KOPT-K1 (cell line): ENCODE data around the gene PDIA3.
"Not testable (repeated sequence)": the region's sequence is repeated elsewhere in the genome, so short reads cannot be mapped to it uniquely, and the experiment has no call there.

ENCODE experiments used
- H3K27ac ChIP-seq: fragments of 200-600 bp; sonication (generic); 2 replicates; pipeline ENCODE4 v1.5.1; 2016; ENCODE audit warnings: antibody characterized with exemption, mild to moderate bottlenecking, low read depth, low read length; ENCODE audit not compliant: poor library complexity, severe bottlenecking
- H3K36me3 ChIP-seq: fragments of 200-600 bp; sonication (generic); 2 replicates; pipeline ENCODE4 v1.5.1; 2017; ENCODE audit warnings: antibody characterized with exemption, mild to moderate bottlenecking, low read length, moderate library complexity; ENCODE audit not compliant: insufficient read depth
- H3K9me3 ChIP-seq: fragments of 200-600 bp; sonication (generic); 2 replicates; pipeline ENCODE4 v1.5.1; 2017; ENCODE audit warnings: antibody characterized with exemption, low read length, mild to moderate bottlenecking; ENCODE audit not compliant: insufficient read depth, poor library complexity, severe bottlenecking

Gene PDIA3

DNA sequence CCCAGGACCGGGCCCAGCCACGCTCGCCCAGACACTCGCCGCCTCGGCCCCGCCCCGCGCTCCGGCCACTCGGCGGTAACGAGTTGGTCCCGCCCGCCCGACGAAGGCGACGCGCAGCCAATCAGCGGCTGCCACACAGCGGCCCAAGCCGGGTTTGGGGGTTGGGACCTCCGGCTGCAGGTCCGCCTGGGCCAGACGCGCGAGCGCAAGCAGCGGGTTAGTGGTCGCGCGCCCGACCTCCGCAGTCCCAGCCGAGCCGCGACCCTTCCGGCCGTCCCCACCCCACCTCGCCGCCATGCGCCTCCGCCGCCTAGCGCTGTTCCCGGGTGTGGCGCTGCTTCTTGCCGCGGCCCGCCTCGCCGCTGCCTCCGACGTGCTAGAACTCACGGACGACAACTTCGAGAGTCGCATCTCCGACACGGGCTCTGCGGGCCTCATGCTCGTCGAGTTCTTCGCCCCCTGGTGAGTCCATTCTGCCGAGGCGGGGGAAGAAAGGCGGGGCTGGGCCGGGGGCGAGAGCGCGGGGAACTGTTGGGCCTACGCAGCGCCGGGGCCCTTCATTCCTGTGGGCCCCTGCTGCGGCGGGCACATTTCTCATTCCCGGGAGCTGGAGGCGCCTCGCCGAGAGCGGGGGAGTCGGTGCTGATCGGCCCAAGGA lies at the start of gene PDIA3:
TSS of gene PDIA3 (plus strand) at position 194 of the 658 bp plus-strand sequence. CDS start at position 296, 102 bp downstream.
- peak within 1 kb of the TSS; percentile 81 for H3K27ac ChIP-seq
- not testable (repeated sequence) for H3K9me3 ChIP-seq, H3K36me3 ChIP-seq

DNA sequence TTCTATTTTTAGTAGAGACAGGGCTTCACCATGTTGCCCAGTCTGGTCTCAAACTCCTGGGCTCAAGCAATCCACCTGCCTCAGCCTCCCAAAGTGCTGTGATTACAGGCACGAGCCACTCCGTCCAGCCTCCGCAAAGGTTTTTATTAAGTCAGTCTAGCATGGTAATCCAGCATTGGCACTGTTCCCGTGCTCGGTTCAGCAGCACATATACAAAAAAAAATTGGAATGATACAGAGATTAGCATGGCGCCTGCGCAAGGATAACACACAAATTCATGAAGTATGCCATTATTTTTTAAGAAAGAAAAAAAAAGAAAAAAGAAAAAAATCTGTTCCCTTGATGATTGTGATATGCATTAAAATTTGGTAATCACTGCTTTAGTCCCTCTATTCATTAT lies 44.1 kb upstream of the PDIA3 start:
- Histone ChIP-seq H3K27ac (no peak overlapping the region), H3K36me3 (no peaks in the 10 kb centered on the region), H3K9me3 (no peaks in the 10 kb centered on the region)

DNA sequence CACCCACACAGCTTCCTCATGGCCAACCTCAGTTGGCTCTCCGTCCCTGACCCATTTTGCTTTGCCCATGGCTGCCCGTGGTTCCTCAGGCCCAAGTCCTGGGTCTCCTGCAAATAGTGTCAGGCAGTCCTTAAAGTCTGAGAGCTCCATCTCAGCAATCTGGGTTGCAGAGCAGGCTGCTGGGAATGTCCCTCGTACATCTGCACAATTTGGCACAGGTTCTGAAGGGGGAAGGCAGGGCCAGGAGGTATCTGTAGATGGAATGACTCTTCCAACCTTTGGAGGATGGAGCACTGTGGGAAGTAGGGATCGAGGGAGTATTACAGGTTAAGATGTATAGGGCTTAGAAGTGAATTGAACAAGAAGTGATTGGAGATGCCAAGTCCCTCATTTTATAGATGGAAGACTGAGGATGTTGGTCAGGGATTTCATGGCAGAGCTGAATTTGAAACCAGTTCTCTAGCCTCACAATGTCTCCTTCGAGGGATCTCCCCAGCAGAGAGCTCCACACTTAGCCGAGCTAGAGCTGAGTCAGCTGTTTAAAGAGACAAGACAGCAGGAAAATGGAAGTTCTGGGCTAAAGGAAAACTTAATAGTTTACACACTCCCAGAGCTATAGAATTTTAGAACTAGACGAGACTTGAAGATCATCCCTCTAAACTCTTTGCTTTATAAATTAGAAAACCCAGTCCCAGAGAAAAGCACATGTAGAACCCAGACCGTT lies 43.4 kb upstream of the PDIA3 start:
- Histone ChIP-seq H3K27ac (no peak overlapping the region), H3K36me3 (no peaks in the 10 kb centered on the region), H3K9me3 (no peaks in the 10 kb centered on the region)

DNA sequence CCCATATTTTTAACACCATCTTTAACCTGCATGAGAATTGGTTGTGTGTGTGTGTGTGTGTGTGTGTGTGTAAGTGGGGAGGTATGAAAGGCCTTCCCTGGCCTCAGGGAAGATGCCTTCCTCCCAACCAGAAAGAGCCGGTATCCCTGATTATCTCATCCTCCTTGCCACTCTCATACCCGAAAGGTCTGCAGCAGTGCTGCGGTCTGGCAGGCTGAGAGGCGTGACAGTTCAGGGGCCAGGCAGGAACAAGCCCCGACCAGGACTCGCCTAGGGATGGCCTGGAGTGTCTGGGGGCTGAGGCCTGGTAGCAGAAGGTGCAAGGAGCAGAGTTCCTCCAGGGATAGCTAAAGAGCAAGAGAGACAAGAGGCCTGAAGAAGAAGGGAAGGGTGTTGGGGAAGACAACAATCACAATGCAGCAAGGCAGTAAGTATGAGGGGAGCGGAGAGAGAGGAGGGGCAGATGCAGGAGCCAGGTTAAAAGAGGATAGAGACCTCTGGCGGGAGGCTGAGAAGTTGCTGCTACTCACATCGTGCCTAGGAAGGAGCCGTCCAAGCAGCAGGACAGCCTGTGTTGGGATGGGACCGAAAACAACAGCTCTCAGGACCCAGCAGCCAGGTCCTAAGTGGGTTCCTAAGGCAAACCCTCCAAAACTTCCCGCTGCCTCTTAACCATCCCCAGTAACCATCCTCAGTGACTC lies 35.7 kb upstream of the PDIA3 start:
- H3K9me3 ChIP-seq, H3K27ac ChIP-seq, H3K36me3 ChIP-seq: not testable (repeated sequence)

DNA sequence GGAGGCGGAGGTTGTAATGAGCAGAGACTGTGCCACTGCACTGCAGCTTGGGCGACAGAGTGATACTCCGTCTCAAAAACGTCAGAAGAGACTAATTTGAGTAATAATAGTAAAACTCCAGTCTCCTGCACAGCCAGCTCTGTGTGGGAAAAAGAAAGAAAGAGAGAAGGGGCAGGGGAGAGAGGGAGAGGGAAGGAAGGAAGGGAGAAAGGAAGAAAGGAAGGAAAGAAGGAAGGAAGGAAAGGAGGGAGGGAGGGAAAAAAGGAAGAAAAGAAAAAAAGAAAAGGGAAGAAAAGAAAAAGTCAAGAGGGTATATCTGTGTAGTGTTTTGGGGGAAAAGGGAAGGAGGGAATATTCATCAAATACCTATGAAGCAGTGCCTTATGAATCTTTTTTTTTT lies 23.1 kb upstream of the PDIA3 start:
- Histone ChIP-seq H3K9me3 (no peaks in the 10 kb centered on the region), H3K27ac (no peak overlapping the region), H3K36me3 (no peaks in the 10 kb centered on the region)

DNA sequence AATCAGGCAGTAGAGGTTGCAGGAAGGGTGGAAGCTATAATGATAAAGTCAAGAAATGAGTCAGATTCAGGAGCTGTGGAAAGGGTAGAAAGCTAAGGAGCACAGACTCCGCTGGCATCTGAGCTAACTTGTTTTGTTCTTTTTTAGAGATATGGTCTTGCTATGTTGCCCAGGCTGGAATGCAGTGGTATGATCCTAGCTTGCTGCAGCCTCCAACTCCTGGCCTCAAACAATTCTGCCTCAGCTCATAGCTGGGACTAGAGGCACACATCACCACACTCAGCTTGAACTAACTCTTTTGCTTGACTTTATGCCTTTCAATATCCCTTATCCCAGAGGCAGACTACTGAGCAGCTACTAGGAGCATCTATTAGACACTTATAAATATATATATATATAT lies 19.9 kb upstream of the PDIA3 start:
- H3K9me3 ChIP-seq, H3K36me3 ChIP-seq, H3K27ac ChIP-seq: not testable (repeated sequence)

DNA sequence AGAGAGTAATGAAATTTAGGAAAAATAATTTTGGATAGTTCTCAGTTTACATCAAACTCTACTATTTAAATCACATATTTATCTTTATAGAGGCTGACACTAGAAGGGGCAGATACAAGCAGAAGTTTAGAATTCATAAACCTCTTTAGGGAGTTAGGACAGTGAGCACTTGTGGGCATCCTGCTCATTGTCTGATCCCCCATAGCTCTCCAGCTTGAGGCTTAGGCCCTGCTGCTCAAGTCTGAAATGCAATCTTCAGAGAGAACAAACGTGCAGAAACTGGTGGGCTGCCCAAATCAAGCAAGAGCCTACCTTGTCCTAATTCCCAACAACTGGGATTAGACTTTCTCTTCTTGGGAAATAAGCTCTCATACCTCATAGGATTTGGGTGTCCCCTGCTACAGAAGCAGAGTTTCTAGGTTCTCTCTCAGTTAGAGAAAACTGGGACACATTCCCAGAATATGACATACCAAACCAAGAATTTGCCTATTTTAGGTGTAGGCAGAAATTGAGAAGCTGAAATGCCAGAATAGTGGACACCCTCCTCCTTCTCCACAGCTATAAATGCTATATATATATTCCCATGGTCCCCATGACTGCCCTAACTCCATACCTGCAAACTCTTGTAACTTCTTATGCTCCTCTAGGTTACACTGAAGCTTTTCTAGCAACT lies 18.0 kb upstream of the PDIA3 start:
- H3K27ac ChIP-seq, H3K36me3 ChIP-seq, H3K9me3 ChIP-seq: not testable (repeated sequence)

DNA sequence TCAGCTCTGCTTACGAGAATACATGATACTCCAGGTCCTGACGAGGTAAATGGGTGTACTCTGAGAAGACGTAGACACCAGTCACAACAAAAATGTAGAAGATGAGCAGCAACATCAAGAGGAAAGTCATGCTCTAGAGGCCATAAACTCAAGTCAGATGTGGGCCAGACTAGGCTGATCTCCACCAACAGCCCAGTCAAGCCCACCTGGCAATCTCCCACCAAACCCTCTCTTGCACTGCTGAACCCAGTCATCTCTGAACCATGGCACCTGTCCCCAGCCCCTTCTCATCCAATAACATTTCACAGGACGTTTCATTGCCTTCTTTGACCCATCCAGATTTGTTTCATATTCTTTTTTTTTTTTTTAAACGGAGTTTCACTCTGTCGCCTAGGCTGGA lies 10.8 kb upstream of the PDIA3 start:
- H3K9me3 ChIP-seq, result no peaks in the 10 kb centered on the region
- no peak overlapping the region for H3K27ac ChIP-seq
- no peaks in the 10 kb centered on the region for H3K36me3 ChIP-seq

DNA sequence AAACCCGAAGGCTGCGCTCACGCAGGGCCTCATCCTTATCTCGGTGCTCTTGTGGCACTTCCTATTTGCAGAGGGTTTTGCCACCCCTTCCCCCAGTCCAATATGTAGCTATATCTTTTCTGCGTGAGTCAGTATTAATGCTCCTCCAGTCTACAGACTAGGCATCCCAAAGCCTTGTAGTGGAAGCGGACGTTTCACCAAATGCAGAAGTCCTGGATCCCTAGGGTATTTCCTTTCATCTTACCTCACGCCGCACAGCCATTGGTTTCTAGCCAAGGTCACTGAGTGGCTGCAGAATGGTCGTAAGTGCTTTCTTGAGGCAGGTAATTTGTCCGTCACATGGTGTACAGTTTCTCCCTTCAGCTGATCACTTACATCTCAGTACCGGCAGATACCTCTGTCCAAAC lies 668 bp downstream of the PDIA3 start:
- H3K27ac ChIP-seq, result peak overlapping the region; percentile 81
- not testable (repeated sequence) for H3K9me3 ChIP-seq, H3K36me3 ChIP-seq

DNA sequence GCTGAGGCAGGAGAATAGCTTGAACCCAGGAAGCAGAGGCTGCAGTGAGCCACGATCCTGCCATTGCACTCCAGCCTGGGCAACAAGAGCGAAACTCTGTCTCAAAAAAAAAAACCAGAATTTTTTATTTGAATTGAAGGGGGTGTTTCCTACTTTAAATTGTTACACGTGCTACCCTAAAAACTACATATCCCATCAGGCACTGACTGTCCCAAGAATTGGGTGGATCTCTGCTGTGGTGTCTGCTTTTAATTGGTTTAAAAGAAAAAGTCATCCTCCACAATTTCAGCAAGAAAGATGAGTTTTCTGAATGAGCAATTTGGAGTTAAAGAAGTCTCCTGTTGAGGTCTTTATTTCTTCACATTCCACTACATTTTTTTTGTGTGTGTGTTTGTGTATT lies 2.1 kb downstream of the PDIA3 start:
- Histone ChIP-seq H3K27ac (no peak overlapping the region), H3K36me3 (peaks cover 24% of the 10 kb centered on the region), H3K9me3 (no peaks in the 10 kb centered on the region)

DNA sequence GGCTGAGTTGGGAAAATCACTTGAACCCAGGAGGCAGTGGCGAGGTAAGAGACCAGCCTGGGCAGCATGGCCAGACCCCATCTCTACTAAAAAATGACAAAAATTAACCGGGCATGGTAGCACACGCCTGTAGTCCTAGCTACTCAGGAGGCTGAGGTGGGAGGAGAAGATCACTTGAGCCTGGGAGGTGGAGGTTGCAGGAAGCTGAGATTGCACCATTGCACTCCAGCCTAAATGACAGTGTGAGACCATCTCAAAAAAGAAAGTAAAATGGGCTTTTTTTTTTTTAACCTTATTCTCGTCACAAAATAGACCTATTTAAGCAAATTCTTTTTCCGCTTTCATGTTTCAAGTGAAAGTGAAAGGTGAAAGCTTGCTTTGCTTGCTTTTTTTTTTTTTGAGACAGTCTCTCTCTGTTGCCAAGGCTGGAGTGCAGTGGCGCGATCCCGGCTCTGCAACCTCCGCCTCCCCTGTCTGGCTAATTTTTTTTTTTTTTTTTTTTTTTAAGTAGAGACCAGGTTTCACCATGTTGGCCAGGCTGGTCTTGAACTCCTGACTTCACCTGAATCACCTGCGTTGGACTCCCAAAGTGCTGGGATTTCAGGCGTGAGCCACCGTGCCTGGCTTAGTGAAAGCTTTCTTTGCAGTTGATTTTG lies 3.6 kb downstream of the PDIA3 start:
- Histone ChIP-seq H3K27ac (peak overlapping the region; percentile 39), H3K9me3 (no peaks in the 10 kb centered on the region), H3K36me3 (peaks cover 38% of the 10 kb centered on the region)

DNA sequence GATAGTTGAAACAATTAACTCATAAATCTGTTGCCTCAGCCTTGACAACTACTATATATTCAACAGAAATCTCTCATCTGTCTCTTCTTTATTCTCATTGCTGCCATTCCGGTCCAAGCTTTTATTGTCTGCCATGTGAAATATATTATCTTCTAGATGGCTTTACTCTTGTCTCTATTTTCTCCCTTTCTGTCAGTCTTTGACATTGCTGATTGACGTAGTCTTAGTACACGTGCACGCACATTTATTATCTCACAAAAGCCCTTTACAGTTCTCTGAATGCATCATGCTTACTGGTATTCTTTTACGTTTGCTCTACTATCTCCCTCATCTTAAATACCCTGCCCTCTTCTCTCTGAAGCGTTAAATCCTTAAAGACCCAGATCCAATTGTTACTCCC lies 5.6 kb downstream of the PDIA3 start:
- peaks cover 59% of the 10 kb centered on the region for H3K36me3 ChIP-seq
- no peak overlapping the region for H3K27ac ChIP-seq
- no peaks in the 10 kb centered on the region for H3K9me3 ChIP-seq

DNA sequence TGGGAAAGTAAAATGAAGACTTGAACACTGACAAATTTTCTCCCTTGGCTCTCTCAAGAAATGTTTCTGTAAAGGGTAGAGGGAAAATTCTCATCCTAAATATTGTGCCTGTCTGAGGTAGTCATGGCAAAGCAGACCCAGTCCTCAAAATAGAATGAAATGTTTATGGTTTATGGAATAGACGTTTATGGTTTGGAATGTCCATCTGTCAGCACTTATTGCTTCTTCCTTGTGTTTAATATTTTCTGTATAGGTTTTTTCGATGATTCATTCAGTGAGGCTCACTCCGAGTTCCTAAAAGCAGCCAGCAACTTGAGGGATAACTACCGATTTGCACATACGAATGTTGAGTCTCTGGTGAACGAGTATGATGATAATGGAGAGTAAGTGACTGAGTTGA lies 16.6 kb downstream of the PDIA3 start:
- no peak overlapping the region for H3K27ac ChIP-seq
- H3K9me3 ChIP-seq, result no peaks in the 10 kb centered on the region
- peaks cover 98% of the 10 kb centered on the region for H3K36me3 ChIP-seq

DNA sequence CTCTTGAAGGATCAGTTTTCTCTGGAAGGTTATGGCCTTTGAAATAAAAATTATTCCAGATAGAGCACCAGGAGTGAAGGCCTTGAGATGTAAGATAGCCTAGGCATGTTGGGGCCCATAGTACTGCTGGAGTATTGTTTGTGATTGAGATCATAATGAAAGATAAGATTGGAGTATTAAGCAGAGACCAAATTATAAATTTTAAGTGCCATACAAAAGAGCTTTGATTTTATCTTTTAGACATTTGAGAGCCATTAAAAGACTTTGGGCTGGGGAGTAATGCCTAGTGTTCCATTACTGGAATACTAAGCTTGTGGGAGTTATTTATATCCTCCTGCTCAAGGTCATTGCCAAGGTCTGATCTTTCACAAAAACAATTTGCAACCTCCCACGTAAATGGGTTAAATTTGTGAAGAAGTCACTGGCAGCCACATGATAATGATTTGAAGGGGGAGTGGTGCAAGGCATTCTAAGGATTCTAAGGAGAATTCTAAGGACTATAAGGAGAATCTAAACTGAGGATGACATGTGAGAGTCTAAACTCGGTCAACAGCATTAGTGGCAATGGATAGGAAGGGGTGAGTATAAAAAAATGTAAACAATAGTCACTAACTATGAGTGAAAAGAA lies 17.7 kb downstream of the PDIA3 start:
- Histone ChIP-seq H3K9me3 (no peaks in the 10 kb centered on the region), H3K27ac (no peak overlapping the region), H3K36me3 (peaks cover 98% of the 10 kb centered on the region)
